Mesodermal cell (in vitro differentiated cells): Measurements from ENCODE around the gene PTGR3.

Experiments used
- H3K27ac ChIP-seq: 2 replicates; pipeline ENCODE4 v1.7.0; 2013; ENCODE audit warnings: mild to moderate bottlenecking, low read depth, low read length, moderate library complexity; ENCODE audit not compliant: severe bottlenecking
- H3K36me3 ChIP-seq: 2 replicates; pipeline ENCODE4 v1.7.1; 2013; ENCODE audit warnings: mild to moderate bottlenecking, low read length, moderate library complexity; ENCODE audit not compliant: control insufficient read depth, insufficient read depth
- H3K4me1 ChIP-seq: one replicate; pipeline ENCODE4 v1.7.1; 2013; ENCODE audit warnings: mild to moderate bottlenecking, low read length; ENCODE audit not compliant: insufficient read depth, control insufficient read depth, poor library complexity, severe bottlenecking
- H3K4me3 ChIP-seq: 2 replicates; pipeline ENCODE4 v1.7.0; 2013; ENCODE audit warnings: low read length, control low read depth, mild to moderate bottlenecking; ENCODE audit not compliant: insufficient read depth, poor library complexity, severe bottlenecking; ENCODE audit errors: extremely low read depth
- H3K9me3 ChIP-seq: 2 replicates; pipeline ENCODE4 v1.7.1; 2013; ENCODE audit warnings: mild to moderate bottlenecking, low read length, moderate library complexity; ENCODE audit not compliant: control insufficient read depth
- WGBS, 2 experiments: methylation state at CpG; one replicate each; pipeline ENCODE4 v1.1.5; 2013; ENCODE audit warnings: missing lambda C conversion rate in 2 of 2; ENCODE audit not compliant: insufficient coverage in 2 of 2; 5-methylcytosine and 5-hydroxymethylcytosine counted together

The PTGR3 gene

DNA sequence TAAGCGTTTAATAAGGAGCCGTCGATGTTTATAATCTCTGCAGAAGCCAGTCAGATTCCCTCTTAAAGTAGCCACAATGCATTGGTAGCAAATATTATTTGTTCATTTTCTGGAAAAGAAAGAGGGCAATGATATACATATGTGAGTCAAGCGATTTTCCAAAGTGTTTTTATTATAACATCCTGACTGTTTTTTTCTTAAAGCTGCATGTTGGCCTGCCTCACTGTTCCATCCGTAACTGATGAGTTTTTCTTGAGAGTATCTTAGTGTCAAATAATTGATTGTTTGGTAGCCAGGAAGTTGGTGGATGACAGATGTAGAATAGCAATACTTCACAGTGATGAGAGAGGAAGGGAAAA lies 5.4 kb upstream of the PTGR3 start:
- WGBS, 2 experiments, result 100% methylated on average over 4 of the region's 5 CpGs; no CpG with 5 or more reads in 1 of the 2 experiments
- no peaks in the 10 kb centered on the region for H3K36me3 ChIP-seq
- H3K9me3 ChIP-seq, result no peaks in the 10 kb centered on the region
- no peak overlapping the region for H3K27ac ChIP-seq
- peaks cover 3% of the 10 kb centered on the region for H3K4me1 ChIP-seq
- H3K4me3 ChIP-seq, result no peak overlapping the region

- peaks cover 3% of the 10 kb centered on the region for H3K4me1 ChIP-seq
- WGBS, 2 experiments, result 84 to 86% methylated on average over 2 to 3 of the region's 5 CpGs
- no peak overlapping the region for H3K27ac ChIP-seq
- H3K4me3 ChIP-seq, result no peak overlapping the region
- H3K9me3 ChIP-seq, result no peaks in the 10 kb centered on the region
- no peaks in the 10 kb centered on the region for H3K36me3 ChIP-seq
These were observed 4.8 kb upstream of the PTGR3 start for GRCh38 chr18:75213611-75214331.

- Histone ChIP-seq H3K4me3 (peak overlapping the region; percentile 52), H3K36me3 (no peaks in the 10 kb centered on the region), H3K9me3 (no peaks in the 10 kb centered on the region), H3K4me1 (peaks cover 3% of the 10 kb centered on the region), H3K27ac (no peak overlapping the region)
- WGBS, 2 experiments, result 57 to 69% methylated on average over 3 of the region's 5 CpGs
These were observed 3.8 kb upstream of the PTGR3 start for GRCh38 chr18:75212751-75213090.

- Histone ChIP-seq H3K36me3 (no peaks in the 10 kb centered on the region), H3K4me3 (peak overlapping the region; percentile 52), H3K4me1 (peaks cover 3% of the 10 kb centered on the region), H3K9me3 (no peaks in the 10 kb centered on the region), H3K27ac (peak overlapping the region; percentile 54)
- 10 to 15% methylated on average over 10 to 12 of the region's 38 CpGs for WGBS, 2 experiments
These were observed 3.2 kb upstream of the PTGR3 start for GRCh38 chr18:75211953-75212750.

- WGBS, 2 experiments, result 0% methylated on average over 44 of the region's 66 CpGs; no CpG with 5 or more reads in 1 of the 2 experiments
These were observed 2.6 kb upstream of the PTGR3 start for GRCh38 chr18:75211626-75211952.

DNA sequence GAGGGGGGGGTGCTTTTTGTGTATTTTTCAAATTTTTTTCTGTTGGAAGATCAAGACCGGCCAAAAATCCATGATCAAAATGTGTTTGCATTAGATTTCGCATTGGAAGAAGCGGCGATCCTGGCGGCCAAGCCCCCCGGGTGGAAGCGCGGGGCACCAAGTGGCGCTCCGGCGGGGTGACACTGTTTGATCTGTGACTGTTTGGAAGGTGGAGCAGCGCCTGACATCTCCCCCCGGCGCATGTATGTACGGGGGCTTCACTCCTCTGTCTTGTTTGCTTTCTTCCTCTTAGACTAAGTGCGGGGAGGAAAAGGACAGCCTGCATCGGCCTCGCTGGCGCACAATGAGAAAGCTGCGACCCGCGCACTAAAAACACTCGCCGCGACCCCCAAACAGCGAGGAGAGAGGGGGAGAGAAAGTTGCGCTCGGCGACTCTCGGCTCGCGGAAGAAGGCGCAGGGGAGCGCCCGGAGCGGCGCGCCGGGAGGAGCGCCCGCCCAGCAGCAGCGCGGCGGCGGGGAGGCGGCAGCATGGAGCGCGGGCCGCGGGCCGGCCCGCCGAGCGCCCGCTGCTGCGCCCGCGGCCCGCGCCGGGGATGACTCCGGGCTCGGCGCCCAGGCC lies 2.2 kb upstream of the PTGR3 start:
- 0 to 1% methylated on average over 53 to 55 of the region's 64 CpGs for WGBS, 2 experiments
- Histone ChIP-seq H3K36me3 (no peaks in the 10 kb centered on the region), H3K4me1 (peaks cover 3% of the 10 kb centered on the region), H3K4me3 (peak overlapping the region; percentile 80), H3K9me3 (no peaks in the 10 kb centered on the region), H3K27ac (no peak overlapping the region)

More at GRCh38 chr18:75211626-75211952, 2.6 kb upstream of the PTGR3 start:
- H3K4me3 ChIP-seq, result peak overlapping the region; percentile 52
- H3K27ac ChIP-seq, result no peak overlapping the region
- no peaks in the 10 kb centered on the region for H3K36me3 ChIP-seq
- H3K9me3 ChIP-seq, result no peaks in the 10 kb centered on the region
- peaks cover 3% of the 10 kb centered on the region for H3K4me1 ChIP-seq

DNA sequence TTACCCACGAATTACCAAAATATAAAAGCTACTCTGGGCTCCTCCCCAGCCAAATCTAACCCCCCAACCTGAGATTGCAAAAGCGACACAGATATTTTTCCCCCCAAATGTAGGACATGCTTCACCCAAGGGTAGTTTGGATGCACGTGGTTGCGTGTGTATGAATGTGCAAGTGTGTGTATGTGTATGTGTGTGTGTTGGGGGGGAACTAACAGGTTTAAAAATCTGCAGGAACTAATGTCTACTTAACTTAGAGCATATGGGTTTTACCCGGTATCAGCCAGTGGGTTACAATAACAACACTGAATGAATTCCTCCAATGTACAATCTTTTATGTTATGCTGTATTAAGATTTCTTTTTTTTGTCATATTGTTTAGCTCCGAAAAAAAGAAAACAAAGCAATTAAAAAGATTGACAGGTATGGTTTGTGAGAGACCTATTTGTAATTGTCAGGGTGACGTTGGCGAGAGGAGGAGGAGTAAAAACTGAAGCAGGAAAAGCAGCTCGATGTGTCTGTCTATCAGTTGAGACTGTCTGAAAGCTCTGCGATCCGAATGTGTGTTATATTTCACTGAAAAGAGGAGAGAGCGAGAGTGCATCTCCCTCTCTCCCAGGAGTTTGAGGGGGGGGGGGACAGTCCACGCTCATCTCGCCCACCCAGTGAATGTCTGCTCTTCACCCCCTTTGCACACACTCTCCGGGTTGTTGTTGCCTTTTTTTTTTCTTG lies 1.5 kb upstream of the PTGR3 start, which contains the start of gene TSHZ1:
Gene TSHZ1, plus strand, starts transcription at position 524 of the 728 bp plus-strand sequence. CDS start 1,080 bp downstream, outside the sequence.
- no peaks in the 10 kb centered on the region for H3K9me3 ChIP-seq
- peaks cover 3% of the 10 kb centered on the region for H3K4me1 ChIP-seq
- no peaks in the 10 kb centered on the region for H3K36me3 ChIP-seq
- WGBS, 2 experiments, result 3 to 7% methylated on average over 4 to 6 of the region's 15 CpGs
- H3K27ac ChIP-seq, result peak within 1 kb of the TSS; percentile 82
- peak within 1 kb of the TSS; percentile 80 for H3K4me3 ChIP-seq

GRCh38 chr18:75209951-75210258 lies 966 bp upstream of the PTGR3 start:
- Histone ChIP-seq H3K4me1 (peaks cover 3% of the 10 kb centered on the region), H3K4me3 (peak overlapping the region; percentile 80), H3K27ac (peak overlapping the region; percentile 82), H3K9me3 (no peaks in the 10 kb centered on the region), H3K36me3 (no peaks in the 10 kb centered on the region)
- 2 to 6% methylated on average over 7 to 8 of the region's 8 CpGs for WGBS, 2 experiments

DNA sequence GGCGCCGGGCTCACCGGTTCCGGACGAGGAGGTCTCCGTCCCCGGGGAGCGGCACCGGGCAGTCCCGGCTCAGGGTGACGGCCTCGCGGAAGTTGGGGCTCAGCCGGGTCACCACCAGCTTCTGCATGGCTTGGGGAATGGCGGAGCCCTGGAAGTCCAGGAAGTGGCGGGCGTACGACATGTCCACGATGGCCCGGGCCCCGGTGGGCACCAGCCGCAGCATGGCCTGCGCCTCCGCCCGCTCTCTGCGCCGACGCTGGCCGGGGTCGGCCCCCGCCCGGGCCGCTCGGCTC lies 157 bp downstream of the PTGR3 start:
- H3K4me3 ChIP-seq, result peak overlapping the region; percentile 80
- no peaks in the 10 kb centered on the region for H3K36me3 ChIP-seq
- WGBS, 2 experiments, result 0% methylated on average over 26 to 27 of the region's 34 CpGs
- peaks cover 9% of the 10 kb centered on the region for H3K4me1 ChIP-seq
- no peaks in the 10 kb centered on the region for H3K9me3 ChIP-seq
- H3K27ac ChIP-seq, result peak overlapping the region; percentile 82

DNA sequence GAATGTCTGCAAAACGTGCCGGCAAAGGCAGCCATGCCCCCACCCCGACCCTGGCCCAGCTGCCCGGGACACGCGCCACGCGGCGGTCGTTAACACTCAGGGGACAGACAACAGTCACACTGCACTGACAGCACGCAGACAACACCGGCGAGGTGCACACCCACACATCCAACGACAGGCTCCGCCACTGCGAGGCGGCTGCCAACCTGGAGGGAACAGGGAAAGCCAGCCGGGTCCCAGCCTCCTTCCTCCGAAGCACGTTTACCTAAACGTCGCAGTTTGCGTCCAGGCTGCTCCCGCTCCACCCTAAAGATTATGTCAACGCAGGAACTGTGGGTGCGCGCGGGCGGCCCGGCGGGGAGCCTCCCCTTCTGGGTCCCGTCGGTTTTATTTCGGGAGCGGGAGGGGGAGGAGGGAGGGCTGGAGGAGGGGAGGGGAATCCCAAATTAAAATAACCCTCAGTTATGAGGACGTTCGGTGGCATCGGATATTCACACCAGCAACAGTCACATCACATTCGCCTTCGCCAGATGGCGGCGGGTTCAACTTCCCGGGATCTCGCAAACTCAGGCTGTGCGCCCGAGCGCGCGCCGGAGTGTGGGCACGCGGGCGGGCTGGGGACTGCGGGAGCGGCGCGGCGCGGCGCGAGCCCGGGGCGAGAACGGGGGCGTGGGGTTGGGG lies 644 bp downstream of the PTGR3 start:
- Histone ChIP-seq H3K36me3 (no peaks in the 10 kb centered on the region), H3K27ac (peak overlapping the region; percentile 82), H3K4me3 (peak overlapping the region; percentile 80), H3K9me3 (no peaks in the 10 kb centered on the region), H3K4me1 (peaks cover 10% of the 10 kb centered on the region)
- 1% methylated on average over 37 of the region's 65 CpGs for WGBS, 2 experiments
